ENCODE data around the gene SUPT3H. TPM values are rescaled to one million over a fixed set of nuclear protein-coding genes. Genes with fewer than 3 reads are reported as not detected.

The SUPT3H gene
- total RNA-seq, 1 donor from 2014 or later: 6.7 TPM

DNA sequence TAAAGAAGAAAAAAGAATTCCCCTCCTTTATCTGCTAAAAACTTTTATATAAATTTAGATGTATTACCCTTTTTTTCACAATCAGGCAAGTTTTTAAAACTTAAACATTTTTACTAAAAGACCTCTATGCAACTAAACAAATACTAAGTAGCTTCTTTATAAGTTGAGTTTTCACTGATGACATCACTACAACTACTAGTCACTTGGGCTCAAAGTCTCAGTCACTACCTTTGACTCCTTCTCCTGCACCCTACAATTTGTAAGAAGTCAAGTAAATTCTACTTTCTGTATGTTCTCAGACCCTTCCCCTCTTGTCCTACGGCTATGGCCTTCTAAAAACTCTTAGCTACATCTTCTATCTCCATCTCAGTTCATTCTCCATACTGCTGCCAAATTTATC is 11.2 kb downstream of the SUPT3H start:
- TF ChIP-seq, protein P1, sequence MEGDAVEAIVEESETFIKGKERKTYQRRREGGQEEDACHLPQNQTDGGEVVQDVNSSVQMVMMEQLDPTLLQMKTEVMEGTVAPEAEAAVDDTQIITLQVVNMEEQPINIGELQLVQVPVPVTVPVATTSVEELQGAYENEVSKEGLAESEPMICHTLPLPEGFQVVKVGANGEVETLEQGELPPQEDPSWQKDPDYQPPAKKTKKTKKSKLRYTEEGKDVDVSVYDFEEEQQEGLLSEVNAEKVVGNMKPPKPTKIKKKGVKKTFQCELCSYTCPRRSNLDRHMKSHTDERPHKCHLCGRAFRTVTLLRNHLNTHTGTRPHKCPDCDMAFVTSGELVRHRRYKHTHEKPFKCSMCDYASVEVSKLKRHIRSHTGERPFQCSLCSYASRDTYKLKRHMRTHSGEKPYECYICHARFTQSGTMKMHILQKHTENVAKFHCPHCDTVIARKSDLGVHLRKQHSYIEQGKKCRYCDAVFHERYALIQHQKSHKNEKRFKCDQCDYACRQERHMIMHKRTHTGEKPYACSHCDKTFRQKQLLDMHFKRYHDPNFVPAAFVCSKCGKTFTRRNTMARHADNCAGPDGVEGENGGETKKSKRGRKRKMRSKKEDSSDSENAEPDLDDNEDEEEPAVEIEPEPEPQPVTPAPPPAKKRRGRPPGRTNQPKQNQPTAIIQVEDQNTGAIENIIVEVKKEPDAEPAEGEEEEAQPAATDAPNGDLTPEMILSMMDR (IDR thresholded peaks at IDR 0.05): no peak
- Histone ChIP-seq H3K4me1 (no peaks in the 10 kb centered on the region), H3K36me3 (no peaks in the 10 kb centered on the region), H3K27ac (no peak overlapping the region), H3K9me3 (no peaks in the 10 kb centered on the region), H3K27me3 (ENCODE audit: low read depth) (no peaks in the 10 kb centered on the region), H3K4me3 (no peak overlapping the region)
- DNase-seq: no peak
- ATAC-seq: no peak
- intact Hi-C loops (cut with DNase I): no loop called here

DNA sequence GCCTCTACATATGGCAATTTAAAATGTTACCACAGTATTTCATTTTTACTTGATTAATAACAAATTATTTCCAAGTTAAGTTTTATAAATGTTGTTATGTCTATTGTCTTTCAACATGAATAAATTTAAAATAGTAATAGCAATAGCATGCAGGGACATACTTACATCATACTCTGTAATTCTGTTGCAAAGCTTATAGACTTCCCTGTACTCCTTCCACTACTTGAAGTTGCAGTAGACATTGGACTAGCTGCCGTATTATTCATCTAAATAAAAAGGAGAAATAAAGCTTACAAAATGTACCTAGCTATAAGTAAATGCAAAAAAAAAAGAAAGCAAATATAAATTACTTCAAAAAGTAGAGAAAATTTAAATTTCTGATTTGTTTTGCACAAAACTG is 12.7 kb downstream of the SUPT3H start:
- ATAC-seq (no peak), DNase-seq (no peak)
- H3K4me3 ChIP-seq: no peak overlapping the region
- no peaks in the 10 kb centered on the region for H3K9me3 ChIP-seq
- no peaks in the 10 kb centered on the region for H3K27me3 ChIP-seq (ENCODE audit: low read depth)
- H3K36me3 ChIP-seq: no peaks in the 10 kb centered on the region
- H3K27ac ChIP-seq: no peak overlapping the region
- H3K4me1 ChIP-seq: no peaks in the 10 kb centered on the region
- intact Hi-C loops (cut with DNase I): no loop called here
- TF ChIP-seq, protein P1 (IDR thresholded peaks at IDR 0.05): no peak

DNA sequence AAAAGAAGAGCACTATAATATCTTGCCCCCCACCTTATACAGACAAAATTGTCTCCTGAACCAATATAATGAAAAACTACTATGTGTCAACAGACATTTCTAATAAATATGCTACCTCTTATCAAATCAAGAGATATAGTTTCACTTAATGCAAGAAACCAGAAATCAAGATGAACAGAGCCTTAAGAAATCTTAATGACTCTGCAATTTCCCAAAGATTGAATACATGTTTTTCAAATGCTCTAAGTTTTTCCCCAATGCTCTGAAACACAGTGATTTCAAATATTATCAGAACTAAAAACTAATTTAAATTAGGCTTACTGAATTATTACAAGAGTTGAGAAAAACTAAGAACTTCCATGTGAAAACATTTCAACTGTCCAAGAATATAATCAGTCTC is 13.3 kb downstream of the SUPT3H start:
- Histone ChIP-seq H3K9me3 (no peaks in the 10 kb centered on the region), H3K4me1 (no peaks in the 10 kb centered on the region), H3K36me3 (no peaks in the 10 kb centered on the region), H3K27ac (no peak overlapping the region), H3K4me3 (no peak overlapping the region), H3K27me3 (ENCODE audit: low read depth) (no peaks in the 10 kb centered on the region)
- ATAC-seq: no peak
- TF ChIP-seq, protein P1 (IDR thresholded peaks at IDR 0.05): no peak
- intact Hi-C loops (cut with DNase I): no loop called here
- no peak for DNase-seq

DNA sequence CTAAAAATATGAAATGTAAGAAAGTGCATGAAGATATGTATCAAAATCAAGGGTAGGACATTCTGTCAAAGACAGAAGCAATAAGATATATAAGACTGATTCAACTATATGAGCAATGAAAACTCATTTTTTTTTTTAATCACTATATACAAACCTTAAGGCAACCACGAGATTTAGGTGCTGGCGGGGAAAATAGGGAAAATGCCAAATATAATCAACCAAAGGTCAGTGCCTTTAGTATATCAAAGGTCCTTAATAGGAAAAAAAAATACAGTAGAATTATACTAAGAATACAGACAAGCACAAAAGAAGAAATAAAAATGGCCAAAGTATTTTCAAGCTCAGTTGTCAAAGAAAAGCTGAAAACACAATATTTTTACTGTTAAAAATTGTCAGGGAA is 24.1 kb downstream of the SUPT3H start:
- TF ChIP-seq, protein P1 (IDR thresholded peaks at IDR 0.05): no peak
- no peaks in the 10 kb centered on the region for H3K9me3 ChIP-seq
- no peaks in the 10 kb centered on the region for H3K4me1 ChIP-seq
- no peaks in the 10 kb centered on the region for H3K36me3 ChIP-seq
- no peaks in the 10 kb centered on the region for H3K27me3 ChIP-seq (ENCODE audit: low read depth)
- intact Hi-C loops (cut with DNase I): no loop called here
- DNase-seq (no peak), ATAC-seq (no peak)
- no peak overlapping the region for H3K27ac ChIP-seq
- no peak overlapping the region for H3K4me3 ChIP-seq

DNA sequence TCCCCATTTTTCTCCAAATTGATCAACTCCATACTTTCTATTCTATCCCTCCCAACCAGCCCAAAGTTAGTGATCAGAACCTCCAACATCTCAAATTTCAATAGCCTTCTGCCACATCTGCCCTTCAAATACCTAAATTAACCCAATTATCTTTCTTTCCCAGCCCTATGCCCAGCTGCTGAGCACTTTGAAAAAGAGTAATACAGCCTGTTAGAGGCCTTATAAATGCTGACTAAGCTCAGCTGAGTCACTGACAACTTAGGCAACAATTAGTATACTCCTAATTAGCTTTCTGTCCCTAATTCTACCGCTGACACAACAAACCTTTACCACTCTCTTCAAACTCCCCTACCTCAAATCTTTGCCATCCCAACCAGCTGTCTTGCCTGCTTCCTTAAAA is 26.1 kb downstream of the SUPT3H start:
- no peaks in the 10 kb centered on the region for H3K36me3 ChIP-seq
- intact Hi-C loops (cut with DNase I): no loop called here
- no peaks in the 10 kb centered on the region for H3K4me1 ChIP-seq
- no peak overlapping the region for H3K4me3 ChIP-seq
- H3K27me3 ChIP-seq (ENCODE audit: low read depth): no peaks in the 10 kb centered on the region
- TF ChIP-seq, protein P1 (IDR thresholded peaks at IDR 0.05): no peak
- no peaks in the 10 kb centered on the region for H3K9me3 ChIP-seq
- no peak overlapping the region for H3K27ac ChIP-seq
- DNase-seq (no peak), ATAC-seq (no peak)

DNA sequence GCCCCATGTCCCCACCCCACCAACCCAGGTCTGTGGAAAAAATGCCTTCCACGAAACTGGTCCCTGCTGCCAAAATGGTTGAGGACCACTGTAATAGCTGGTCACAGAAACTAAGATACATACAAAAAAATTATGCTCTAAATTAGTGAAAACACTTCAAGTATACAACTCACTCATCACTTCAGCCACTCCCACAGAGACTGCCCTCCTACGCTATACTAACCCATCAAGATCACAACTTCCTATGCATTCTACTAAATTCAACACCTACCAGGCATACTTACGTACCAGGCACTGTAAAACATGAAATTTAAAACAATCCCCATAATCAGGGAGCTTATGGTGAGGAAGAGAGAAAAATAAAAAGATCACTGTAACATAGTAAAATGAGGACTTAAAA is 26.7 kb downstream of the SUPT3H start:
- ATAC-seq (no peak), DNase-seq (no peak)
- intact Hi-C loops (cut with DNase I): no loop called here
- H3K9me3 ChIP-seq: no peaks in the 10 kb centered on the region
- H3K27me3 ChIP-seq (ENCODE audit: low read depth): no peaks in the 10 kb centered on the region
- H3K36me3 ChIP-seq: no peaks in the 10 kb centered on the region
- no peaks in the 10 kb centered on the region for H3K4me1 ChIP-seq
- H3K27ac ChIP-seq: no peak overlapping the region
- no peak overlapping the region for H3K4me3 ChIP-seq
- TF ChIP-seq, protein P1 (IDR thresholded peaks at IDR 0.05): no peak
